Ramos (cell line): ENCODE results near the gene DHTKD1.
"Not testable (repeated sequence)": the region's sequence is repeated elsewhere in the genome, so short reads cannot be mapped to it uniquely, and the experiment has no call there.

Experiments
- in situ Hi-C: fragments of 300-500 bp; cut with MboI; formaldehyde crosslinking; loops from one replicate; pipeline ENCODE4 v1.14.3; 2022; ENCODE audit warnings: low sequenced_read_pairs; ENCODE audit not compliant: unreplicated experiment

The DHTKD1 gene

GRCh38 chr10:12140038-12140437, 71.3 kb downstream of the DHTKD1 start:
- in situ Hi-C loops: no loop called here

DNA sequence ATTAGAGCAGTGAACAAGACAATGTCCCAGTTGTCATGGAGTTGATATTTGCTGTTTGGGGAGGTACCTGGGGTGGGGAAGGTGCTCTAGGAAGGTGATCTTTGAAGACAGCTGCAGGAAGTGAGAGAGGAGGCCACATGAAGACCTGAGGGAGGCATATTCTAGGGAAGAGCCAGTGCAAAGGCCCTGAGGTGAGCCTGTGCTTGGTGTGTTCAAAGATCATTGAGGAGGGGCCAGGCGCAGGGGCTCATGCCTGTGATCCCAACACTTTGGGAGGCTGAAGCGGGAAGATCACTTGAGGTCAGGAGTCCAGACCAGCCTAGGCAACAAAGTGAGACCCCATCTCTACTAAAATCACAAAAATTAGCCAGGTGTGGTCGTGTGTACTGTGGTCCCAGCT, 75.8 kb downstream of the DHTKD1 start:
- in situ Hi-C loops: no loop called here

DNA sequence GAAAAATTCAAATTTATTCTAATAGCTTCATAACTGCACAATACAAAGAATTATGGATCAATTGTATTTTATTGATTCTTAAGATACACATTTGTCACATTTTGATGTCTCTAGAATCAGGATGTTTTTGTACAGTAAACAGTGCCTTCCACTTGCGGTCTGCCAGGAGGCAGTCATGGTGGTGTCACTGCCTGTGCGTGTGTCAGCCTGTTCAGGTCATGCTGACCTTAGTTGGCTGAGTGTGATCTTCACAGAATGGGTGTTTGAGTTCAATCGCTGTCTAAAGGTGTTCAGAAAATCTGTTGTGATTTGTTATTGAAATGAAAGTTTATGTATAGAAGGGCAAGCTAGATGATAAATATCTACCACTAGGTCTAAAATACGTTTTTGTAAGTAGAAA, 81.4 kb downstream of the DHTKD1 start:
- in situ Hi-C loops: no loop called here

DNA sequence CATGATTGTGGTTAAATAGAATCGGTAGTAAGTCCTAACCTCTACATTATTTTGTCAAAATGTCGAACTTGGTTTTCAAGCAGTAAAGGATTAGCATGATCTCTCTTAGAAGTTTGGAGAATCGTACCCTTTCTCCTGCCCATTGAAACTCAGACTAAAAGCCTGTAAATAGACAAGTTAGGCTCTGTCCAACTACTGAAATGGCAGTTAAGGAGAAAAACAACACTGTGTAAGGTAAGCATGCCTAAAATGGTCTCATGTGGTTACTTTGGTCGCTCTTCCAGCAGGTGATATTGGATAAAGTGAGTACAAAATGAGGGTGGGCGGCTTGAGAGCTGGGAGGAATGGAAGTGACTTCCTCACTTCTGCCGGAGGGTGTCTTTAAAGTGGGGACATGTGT, 85.8 kb downstream of the DHTKD1 start:
- in situ Hi-C loops: no loop called here

DNA sequence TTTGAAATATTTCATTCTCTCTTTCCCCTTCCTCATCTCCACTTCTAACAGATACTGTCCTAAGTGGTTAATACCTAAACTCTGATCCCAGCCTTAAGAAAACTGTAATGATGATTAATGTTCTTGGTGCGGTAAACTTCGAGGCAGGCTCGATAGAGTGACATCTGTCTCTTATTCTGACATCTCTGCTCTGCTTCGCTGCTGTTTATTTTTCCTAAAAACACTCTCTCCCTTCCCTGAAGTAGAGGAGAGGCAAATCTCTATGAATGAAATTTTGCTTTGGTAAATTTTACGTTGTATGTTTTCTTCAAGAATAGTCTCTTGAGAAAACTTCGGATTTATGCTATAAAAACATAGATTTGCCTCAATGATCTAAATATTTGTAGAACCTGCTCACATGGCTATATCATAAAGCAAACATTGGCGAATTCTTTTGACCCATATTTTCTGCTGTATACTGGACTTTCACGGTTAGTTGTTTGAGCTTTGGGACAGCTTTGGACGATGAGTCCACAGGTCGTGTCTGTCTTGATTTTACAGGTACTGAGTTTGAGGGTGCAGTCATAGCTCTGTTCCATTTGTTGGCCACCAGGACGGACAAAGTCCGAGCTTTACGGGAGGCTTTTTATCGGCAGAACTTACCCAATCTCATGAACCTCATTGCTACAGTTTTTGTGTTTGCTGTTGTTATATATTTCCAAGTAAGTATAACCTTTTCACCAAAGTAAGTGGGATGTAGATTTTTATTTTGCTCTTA, 87.8 kb downstream of the DHTKD1 start:
- in situ Hi-C loops: no loop called here

DNA sequence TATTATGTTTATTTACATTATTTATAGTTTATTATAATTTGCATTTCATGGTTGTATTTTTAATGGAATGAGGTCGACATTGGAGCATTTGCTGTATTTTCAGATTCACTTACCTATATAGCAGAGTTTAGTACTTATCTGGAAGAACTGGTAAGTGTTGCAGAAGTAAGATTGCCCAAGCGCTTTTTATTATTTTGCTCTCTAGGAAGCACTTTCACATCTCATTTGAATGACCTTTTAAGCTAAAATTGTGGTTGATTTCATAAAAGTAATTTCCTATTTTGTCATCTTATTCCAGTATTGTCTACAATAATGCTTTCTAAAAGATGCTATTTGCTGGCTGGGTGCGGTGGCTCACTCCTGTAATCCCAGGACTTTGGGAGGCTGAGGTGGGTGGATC, 89.4 kb downstream of the DHTKD1 start:
- in situ Hi-C loops: no loop called here

DNA sequence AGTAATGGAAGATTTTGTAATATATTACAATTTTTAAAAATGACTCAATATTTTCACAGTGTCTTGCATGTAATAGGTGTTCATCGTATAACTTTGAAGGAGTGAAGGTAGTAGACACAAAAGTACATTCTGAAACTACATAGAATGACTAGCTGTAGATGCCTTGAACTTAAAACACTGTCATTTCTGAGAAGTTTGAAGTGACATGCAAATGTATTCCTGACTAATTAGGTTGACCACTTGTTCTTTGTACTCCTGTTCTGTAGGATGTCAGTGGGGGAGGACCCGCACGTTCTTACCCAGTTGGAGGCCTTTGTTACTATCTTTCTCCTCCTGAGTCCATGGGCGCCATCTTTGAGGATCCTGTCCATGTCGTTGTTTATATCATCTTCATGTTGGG, 91.9 kb downstream of the DHTKD1 start:
- in situ Hi-C loops: no loop called here

- in situ Hi-C loops: no loop called here
Measured at GRCh38 chr10:12162927-12163326, 94.2 kb downstream of the DHTKD1 start.

- in situ Hi-C loops: no loop called here
Measured at GRCh38 chr10:12164085-12164484, 95.3 kb downstream of the DHTKD1 start.

DNA sequence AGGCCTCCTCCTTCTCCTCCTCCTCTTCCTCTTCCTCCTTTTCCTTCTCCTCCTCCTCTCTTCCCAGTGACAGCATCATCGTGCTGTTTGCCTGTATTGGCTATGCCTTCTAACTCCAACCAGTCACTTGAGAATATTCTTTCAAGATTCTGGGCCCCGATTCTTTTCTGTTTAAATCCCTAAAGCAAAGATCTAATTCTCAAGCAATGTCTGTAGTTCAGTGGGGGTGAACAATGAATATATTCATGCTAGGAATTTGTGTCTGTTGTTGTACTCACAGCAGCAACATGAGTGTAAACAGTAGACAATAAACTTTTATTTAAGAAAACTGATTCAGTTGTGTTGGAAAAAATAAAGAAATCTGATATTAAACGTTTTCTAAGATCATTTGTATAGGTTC, 96.3 kb downstream of the DHTKD1 start:
- in situ Hi-C loops: no loop called here

- in situ Hi-C loops: no loop called here
Measured at GRCh38 chr10:12165999-12166775, 97.4 kb downstream of the DHTKD1 start.

GRCh38 chr10:12171512-12171911, 102.8 kb downstream of the DHTKD1 start:
- in situ Hi-C loops: not testable (repeated sequence)
